NT2/D1 (cell line): Measurements from ENCODE around the gene TAPBPL.

Source experiments
- DNase-seq: peaks from one replicate; pipeline ENCODE4 v3.0.0-alpha.2; 2011; ENCODE audit warnings: low read depth, low spot score
- H3K27me3 ChIP-seq: 2 replicates; pipeline ENCODE4 v1.6.0; 2011; ENCODE audit warnings: mild to moderate bottlenecking; ENCODE audit not compliant: insufficient read length, insufficient read depth
- H3K36me3 ChIP-seq: 2 replicates; pipeline ENCODE4 v1.6.1; 2011; ENCODE audit warnings: mild to moderate bottlenecking, low read length, mixed read lengths; ENCODE audit not compliant: insufficient read depth, insufficient read length
- H3K4me1 ChIP-seq: 2 replicates; pipeline ENCODE4 v1.5.1; 2011; ENCODE audit not compliant: insufficient read depth, insufficient read length
- H3K4me3 ChIP-seq: 2 replicates; pipeline ENCODE4 v1.5.1; 2011; ENCODE audit warnings: low read depth; ENCODE audit not compliant: insufficient read length
- H3K9ac ChIP-seq: 2 replicates; pipeline ENCODE4 v1.6.0; 2011; ENCODE audit warnings: low read depth; ENCODE audit not compliant: insufficient read length
- H3K9me3 ChIP-seq: 2 replicates; pipeline ENCODE4 v1.5.1; 2011; ENCODE audit warnings: mild to moderate bottlenecking, low read length; ENCODE audit not compliant: insufficient read depth
- SUZ12 ChIP-seq: IDR thresholded peaks from 2 replicates; pipeline ENCODE4 v1.6.1; 2011; ENCODE audit not compliant: insufficient read length, insufficient read depth; ENCODE audit errors: extremely low read depth
- YY1 ChIP-seq: IDR thresholded peaks from 2 replicates; pipeline ENCODE4 v1.6.1; 2011; ENCODE audit not compliant: insufficient read length, insufficient read depth
- ZNF274 ChIP-seq: IDR thresholded peaks from 2 replicates; pipeline ENCODE4 v1.6.1; 2011; ENCODE audit warnings: mild to moderate bottlenecking, low read depth, low read length

TAPBPL gene

DNA sequence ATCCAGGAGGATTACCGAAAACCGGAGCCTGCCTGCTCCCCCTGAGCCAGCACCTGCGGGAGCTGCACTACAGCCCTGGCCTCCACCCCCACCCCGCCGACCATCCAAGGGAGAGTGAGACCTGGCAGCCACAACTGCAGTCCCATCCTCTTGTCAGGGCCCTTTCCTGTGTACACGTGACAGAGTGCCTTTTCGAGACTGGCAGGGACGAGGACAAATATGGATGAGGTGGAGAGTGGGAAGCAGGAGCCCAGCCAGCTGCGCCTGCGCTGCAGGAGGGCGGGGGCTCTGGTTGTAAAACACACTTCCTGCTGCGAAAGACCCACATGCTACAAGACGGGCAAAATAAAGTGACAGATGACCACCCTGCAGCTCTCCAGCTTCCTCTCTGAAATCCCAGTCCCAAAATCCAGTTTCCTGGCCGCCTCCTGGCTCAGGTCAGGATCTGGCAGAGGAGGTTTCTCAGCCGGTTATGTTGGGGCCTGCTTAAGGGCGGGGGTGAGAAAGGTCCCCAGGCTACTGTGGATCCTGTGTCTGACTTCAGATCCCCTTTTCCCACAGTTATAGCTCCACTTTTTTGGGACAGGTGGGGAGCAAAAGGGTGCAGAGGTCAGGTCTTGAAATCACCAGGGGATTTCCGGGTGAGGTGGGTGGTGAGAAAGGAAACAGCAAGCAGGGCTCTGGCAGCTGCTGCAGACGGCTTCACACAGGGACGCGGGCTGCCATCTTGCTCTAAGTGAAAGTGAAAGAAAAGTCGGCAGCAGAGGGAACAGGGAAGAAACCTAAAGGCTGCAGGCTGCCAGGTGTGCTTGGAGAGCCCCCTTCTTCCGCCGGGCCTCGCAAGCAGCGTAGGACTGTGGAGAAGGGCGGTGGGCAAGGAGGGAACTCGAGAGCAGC lies at the start of gene TAPBPL:
TSS of gene TAPBPL (plus strand) at position 695 of the 897 bp plus-strand sequence. CDS start 207 bp downstream, outside the sequence.
- peak; percentile 48 for DNase-seq

GRCh38 chr12:6404390-6404789 lies 47.5 kb upstream of the TAPBPL start:
- no peaks in the 10 kb centered on the region for H3K27me3 ChIP-seq
- no peak for DNase-seq
- TF ChIP-seq SUZ12 (no peak), ZNF274 (no peak), YY1 (no peak)
- no peak overlapping the region for H3K9ac ChIP-seq
- H3K36me3 ChIP-seq = no peaks in the 10 kb centered on the region
- H3K4me1 ChIP-seq = no peaks in the 10 kb centered on the region
- H3K9me3 ChIP-seq = no peaks in the 10 kb centered on the region
- no peak overlapping the region for H3K4me3 ChIP-seq

More for the DNA sequence above, at the start of gene TAPBPL:
- peak within 1 kb of the TSS; percentile 42 for H3K4me3 ChIP-seq
- no peaks in the 10 kb centered on the region for H3K27me3 ChIP-seq
- peak within 1 kb of the TSS; percentile 86 for H3K9ac ChIP-seq
- no peaks in the 10 kb centered on the region for H3K9me3 ChIP-seq
- peak; percentile 42 for TF ChIP-seq YY1
- TF ChIP-seq ZNF274 = no peak
- no peak for TF ChIP-seq SUZ12
- H3K4me1 ChIP-seq = peaks cover 26% of the 10 kb centered on the region
- peaks cover 20% of the 10 kb centered on the region for H3K36me3 ChIP-seq

DNA sequence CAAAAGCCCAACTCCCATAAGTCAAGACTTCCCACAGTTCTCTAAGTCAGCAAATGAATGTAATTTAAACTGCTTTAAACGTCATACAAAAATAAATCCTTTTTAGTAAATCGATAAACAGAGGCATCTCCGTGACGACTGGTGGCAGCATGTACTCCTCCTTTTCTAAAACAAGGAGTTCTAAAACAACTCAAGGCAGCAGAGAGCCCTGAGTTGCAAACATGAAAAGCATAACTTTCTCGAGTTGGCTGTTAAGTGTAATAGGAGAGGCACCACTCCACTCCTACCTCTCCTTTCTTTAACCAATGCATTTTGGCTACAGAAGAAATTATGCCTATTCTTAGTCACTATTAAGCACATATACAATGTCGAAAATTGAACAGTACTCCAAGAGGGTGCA lies 45.9 kb upstream of the TAPBPL start:
- Histone ChIP-seq H3K27me3 (no peaks in the 10 kb centered on the region), H3K4me3 (no peak overlapping the region), H3K9ac (no peak overlapping the region), H3K4me1 (no peaks in the 10 kb centered on the region), H3K36me3 (no peaks in the 10 kb centered on the region), H3K9me3 (no peaks in the 10 kb centered on the region)
- DNase-seq = no peak
- no peak for TF ChIP-seq ZNF274
- TF ChIP-seq YY1 = no peak
- no peak for TF ChIP-seq SUZ12

GRCh38 chr12:6407236-6407954 lies 44.4 kb upstream of the TAPBPL start:
- Histone ChIP-seq H3K9me3 (no peaks in the 10 kb centered on the region), H3K36me3 (no peaks in the 10 kb centered on the region), H3K4me1 (no peaks in the 10 kb centered on the region), H3K9ac (no peak overlapping the region), H3K4me3 (no peak overlapping the region), H3K27me3 (no peaks in the 10 kb centered on the region)
- no peak for DNase-seq
- TF ChIP-seq ZNF274 (no peak), YY1 (no peak), SUZ12 (no peak)

GRCh38 chr12:6416596-6416995 lies 35.2 kb upstream of the TAPBPL start:
- Histone ChIP-seq H3K4me3 (no peak overlapping the region), H3K9me3 (no peaks in the 10 kb centered on the region), H3K9ac (no peak overlapping the region), H3K36me3 (no peaks in the 10 kb centered on the region), H3K27me3 (no peaks in the 10 kb centered on the region), H3K4me1 (no peaks in the 10 kb centered on the region)
- DNase-seq = no peak
- no peak for TF ChIP-seq ZNF274
- no peak for TF ChIP-seq SUZ12
- TF ChIP-seq YY1 = no peak

DNA sequence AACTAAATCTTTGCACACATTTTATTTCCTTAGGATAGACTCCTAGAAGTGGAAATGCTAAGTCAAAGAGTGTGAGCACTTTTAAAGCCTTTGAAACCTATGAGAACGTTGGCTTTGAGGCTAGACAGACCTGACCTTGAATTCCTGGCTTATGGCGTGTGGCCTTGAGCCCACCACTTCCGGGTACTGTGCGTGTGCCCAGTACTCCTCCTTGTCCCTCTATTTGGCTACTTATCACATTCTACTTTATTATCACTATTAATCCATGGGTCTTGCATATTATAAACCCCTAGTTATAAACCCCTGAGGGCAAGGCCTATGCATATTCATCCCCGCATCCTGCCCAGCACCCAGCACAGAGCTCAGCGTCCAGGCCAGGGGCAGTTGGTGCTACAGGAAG lies 33.0 kb upstream of the TAPBPL start:
- TF ChIP-seq SUZ12 (no peak), YY1 (no peak), ZNF274 (no peak)
- DNase-seq = no peak
- no peaks in the 10 kb centered on the region for H3K36me3 ChIP-seq
- H3K9ac ChIP-seq = no peak overlapping the region
- no peaks in the 10 kb centered on the region for H3K9me3 ChIP-seq
- H3K27me3 ChIP-seq = peaks cover under 1% of the 10 kb centered on the region
- H3K4me3 ChIP-seq = no peak overlapping the region
- H3K4me1 ChIP-seq = peaks cover 2% of the 10 kb centered on the region

DNA sequence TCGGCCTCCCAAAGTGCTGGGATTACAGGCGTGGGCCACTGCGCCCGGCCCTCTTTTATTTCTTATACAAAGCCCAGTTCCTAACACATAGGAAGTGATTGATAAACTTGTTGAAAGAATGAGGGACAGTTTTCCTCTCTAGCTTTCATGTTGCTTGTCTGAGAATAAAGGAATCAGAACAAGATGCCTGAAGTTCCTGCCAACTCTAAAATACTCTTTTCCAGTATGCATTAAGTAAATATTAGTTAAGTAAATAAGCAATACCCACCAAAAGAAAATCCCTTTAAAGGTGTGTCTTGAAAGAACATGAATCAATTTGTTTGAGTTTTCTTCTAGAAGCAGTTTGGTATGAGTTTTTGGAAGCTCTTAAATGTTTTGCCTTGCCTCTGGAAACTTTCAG lies 31.5 kb upstream of the TAPBPL start:
- no peak overlapping the region for H3K4me3 ChIP-seq
- H3K36me3 ChIP-seq = no peaks in the 10 kb centered on the region
- no peaks in the 10 kb centered on the region for H3K9me3 ChIP-seq
- peaks cover 8% of the 10 kb centered on the region for H3K27me3 ChIP-seq
- no peak for TF ChIP-seq YY1
- H3K4me1 ChIP-seq = peaks cover 4% of the 10 kb centered on the region
- DNase-seq = no peak
- no peak overlapping the region for H3K9ac ChIP-seq
